ENCODE measurements around the gene CCDC187.

- TF ChIP-seq POLR2A (IDR thresholded peaks at IDR 0.05), result no peak
- TF ChIP-seq, protein P1, sequence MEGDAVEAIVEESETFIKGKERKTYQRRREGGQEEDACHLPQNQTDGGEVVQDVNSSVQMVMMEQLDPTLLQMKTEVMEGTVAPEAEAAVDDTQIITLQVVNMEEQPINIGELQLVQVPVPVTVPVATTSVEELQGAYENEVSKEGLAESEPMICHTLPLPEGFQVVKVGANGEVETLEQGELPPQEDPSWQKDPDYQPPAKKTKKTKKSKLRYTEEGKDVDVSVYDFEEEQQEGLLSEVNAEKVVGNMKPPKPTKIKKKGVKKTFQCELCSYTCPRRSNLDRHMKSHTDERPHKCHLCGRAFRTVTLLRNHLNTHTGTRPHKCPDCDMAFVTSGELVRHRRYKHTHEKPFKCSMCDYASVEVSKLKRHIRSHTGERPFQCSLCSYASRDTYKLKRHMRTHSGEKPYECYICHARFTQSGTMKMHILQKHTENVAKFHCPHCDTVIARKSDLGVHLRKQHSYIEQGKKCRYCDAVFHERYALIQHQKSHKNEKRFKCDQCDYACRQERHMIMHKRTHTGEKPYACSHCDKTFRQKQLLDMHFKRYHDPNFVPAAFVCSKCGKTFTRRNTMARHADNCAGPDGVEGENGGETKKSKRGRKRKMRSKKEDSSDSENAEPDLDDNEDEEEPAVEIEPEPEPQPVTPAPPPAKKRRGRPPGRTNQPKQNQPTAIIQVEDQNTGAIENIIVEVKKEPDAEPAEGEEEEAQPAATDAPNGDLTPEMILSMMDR (IDR thresholded peaks at IDR 0.05), result no peak
Observed at GRCh38 chr9:136243631-136244030, 60.3 kb downstream of the CCDC187 start.
